ENCODE measurements around the gene CIRBP. TPM values are rescaled to one million over a fixed set of nuclear protein-coding genes. Genes with fewer than 3 reads are reported as not detected.

Gene CIRBP
- total and polyA plus RNA-seq, 2 of the 13 experiments (the other 11 are each of a cell fraction or from before 2014, with no cell fraction given): 133 to 140 TPM

GRCh38 chr19:1261798-1262622, 7.1 kb upstream of the CIRBP start (continued):
- no peak for TF ChIP-seq JUND (CRISPR knock-in tag; IDR thresholded peaks at IDR 0.05)
- TF ChIP-seq ZNF672 (CRISPR knock-in tag; IDR thresholded peaks at IDR 0.05): no peak
- TF ChIP-seq, protein P1, sequence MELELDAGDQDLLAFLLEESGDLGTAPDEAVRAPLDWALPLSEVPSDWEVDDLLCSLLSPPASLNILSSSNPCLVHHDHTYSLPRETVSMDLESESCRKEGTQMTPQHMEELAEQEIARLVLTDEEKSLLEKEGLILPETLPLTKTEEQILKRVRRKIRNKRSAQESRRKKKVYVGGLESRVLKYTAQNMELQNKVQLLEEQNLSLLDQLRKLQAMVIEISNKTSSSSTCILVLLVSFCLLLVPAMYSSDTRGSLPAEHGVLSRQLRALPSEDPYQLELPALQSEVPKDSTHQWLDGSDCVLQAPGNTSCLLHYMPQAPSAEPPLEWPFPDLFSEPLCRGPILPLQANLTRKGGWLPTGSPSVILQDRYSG (CRISPR knock-in tag; IDR thresholded peaks at IDR 0.05): no peak
- TF ChIP-seq PHB2 (IDR thresholded peaks at IDR 0.05; ENCODE audit: partially characterized antibody): no peak
- TF ChIP-seq, protein P2, sequence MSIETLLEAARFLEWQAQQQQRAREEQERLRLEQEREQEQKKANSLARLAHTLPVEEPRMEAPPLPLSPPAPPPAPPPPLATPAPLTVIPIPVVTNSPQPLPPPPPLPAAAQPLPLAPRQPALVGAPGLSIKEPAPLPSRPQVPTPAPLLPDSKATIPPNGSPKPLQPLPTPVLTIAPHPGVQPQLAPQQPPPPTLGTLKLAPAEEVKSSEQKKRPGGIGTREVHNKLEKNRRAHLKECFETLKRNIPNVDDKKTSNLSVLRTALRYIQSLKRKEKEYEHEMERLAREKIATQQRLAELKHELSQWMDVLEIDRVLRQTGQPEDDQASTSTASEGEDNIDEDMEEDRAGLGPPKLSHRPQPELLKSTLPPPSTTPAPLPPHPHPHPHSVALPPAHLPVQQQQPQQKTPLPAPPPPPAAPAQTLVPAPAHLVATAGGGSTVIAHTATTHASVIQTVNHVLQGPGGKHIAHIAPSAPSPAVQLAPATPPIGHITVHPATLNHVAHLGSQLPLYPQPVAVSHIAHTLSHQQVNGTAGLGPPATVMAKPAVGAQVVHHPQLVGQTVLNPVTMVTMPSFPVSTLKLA (IDR thresholded peaks at IDR 0.05): no peak
- TF ChIP-seq ZNF333 (CRISPR knock-in tag; IDR thresholded peaks at IDR 0.05; ENCODE audit: borderline replicate concordance): no peak
- TF ChIP-seq ZNF607 (CRISPR knock-in tag; IDR thresholded peaks at IDR 0.05; ENCODE audit: borderline replicate concordance): no peak
- TF ChIP-seq KAT8 (CRISPR knock-in tag; IDR thresholded peaks at IDR 0.05): 0 out of 2 replicates have a peak, but pooled peaks have one; percentile 19
- TF ChIP-seq SP1 (IDR thresholded peaks at IDR 0.05): no peak
- peak; percentile 11; the same call in 1 of the 2 replicates for TF ChIP-seq SP1 (CRISPR knock-in tag; IDR thresholded peaks at IDR 0.05)
- no peak; the same call in 1 of the 2 replicates for TF ChIP-seq HDAC1 (CRISPR knock-in tag; IDR thresholded peaks at IDR 0.05)
- TF ChIP-seq ATRX (CRISPR knock-in tag; IDR thresholded peaks at IDR 0.05; ENCODE audit: borderline replicate concordance): no peak
- peak; percentile 38 for TF ChIP-seq ZNF687 (CRISPR knock-in tag; IDR thresholded peaks at IDR 0.05)
- TF ChIP-seq ZNF556 (CRISPR knock-in tag; IDR thresholded peaks at IDR 0.05; ENCODE audit: borderline replicate concordance): 0 out of 2 replicates have a peak, but pooled peaks have one; percentile 18
- TF ChIP-seq NPAS2 (CRISPR knock-in tag; IDR thresholded peaks at IDR 0.05; ENCODE audit: borderline replicate concordance): peak; percentile 13; the same call in 1 of the 2 replicates
- 0 out of 2 replicates have a peak, but pooled peaks have one; percentile 24 for TF ChIP-seq AKAP8 (CRISPR knock-in tag; IDR thresholded peaks at IDR 0.05)
- peak; percentile 75 for TF ChIP-seq RXRB (CRISPR knock-in tag; IDR thresholded peaks at IDR 0.05; ENCODE audit: borderline replicate concordance)
- no peak for TF ChIP-seq ZFP82 (CRISPR knock-in tag; IDR thresholded peaks at IDR 0.05; ENCODE audit: borderline replicate concordance)
- TF ChIP-seq, protein P3, sequence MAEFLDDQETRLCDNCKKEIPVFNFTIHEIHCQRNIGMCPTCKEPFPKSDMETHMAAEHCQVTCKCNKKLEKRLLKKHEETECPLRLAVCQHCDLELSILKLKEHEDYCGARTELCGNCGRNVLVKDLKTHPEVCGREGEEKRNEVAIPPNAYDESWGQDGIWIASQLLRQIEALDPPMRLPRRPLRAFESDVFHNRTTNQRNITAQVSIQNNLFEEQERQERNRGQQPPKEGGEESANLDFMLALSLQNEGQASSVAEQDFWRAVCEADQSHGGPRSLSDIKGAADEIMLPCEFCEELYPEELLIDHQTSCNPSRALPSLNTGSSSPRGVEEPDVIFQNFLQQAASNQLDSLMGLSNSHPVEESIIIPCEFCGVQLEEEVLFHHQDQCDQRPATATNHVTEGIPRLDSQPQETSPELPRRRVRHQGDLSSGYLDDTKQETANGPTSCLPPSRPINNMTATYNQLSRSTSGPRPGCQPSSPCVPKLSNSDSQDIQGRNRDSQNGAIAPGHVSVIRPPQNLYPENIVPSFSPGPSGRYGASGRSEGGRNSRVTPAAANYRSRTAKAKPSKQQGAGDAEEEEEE (CRISPR knock-in tag; IDR thresholded peaks at IDR 0.05; ENCODE audit: borderline replicate concordance): no peak

Data from HepG2 (cell line).